H1 (cell line): ENCODE data around the gene ANKRD40. TPM values are rescaled to one million over a fixed set of nuclear protein-coding genes. Genes with fewer than 3 reads are reported as not detected.

Experiments used
- CTCF ChIA-PET: fragments of 300-600 bp; sonication (Branson Sonifier 250); formaldehyde crosslinking; loops from one replicate; lab custom pipeline; 2021; ENCODE audit not compliant: partially characterized antibody; lab: Charles Lee
- POLR2A ChIA-PET: fragments of 300-600 bp; sonication (Branson Sonifier 250); formaldehyde crosslinking; loops from one replicate; lab custom pipeline; 2021; ENCODE audit warnings: inconsistent platforms; ENCODE audit not compliant: partially characterized antibody; lab: Charles Lee
- DNase-seq, 2 experiments: peaks; one replicate each; pipeline versions ENCODE4 v3.0.0 to v3.0.0-alpha.2; 2010 to 2022; ENCODE audit warnings: low spot score in 2 of 2, low read depth in 1 of 2, mixed read lengths in 1 of 2
- FAIRE-seq: peaks from 2 replicates; lab custom pipeline; 2011; peaks lifted over from hg19 to GRCh38; lab: Jason Lieb, UNC
- H2AFZ ChIP-seq: 2 replicates; pipeline ENCODE4 v1.8.1; 2012; ENCODE audit warnings: low read length, inconsistent platforms
- H2AK5ac ChIP-seq: 2 replicates; pipeline ENCODE4 v1.6.1; 2013; ENCODE audit warnings: low read depth, low read length
- H2BK120ac ChIP-seq: replicated peaks from 2 replicates; pipeline ENCODE3; 2013; ENCODE audit warnings: low read depth, low read length, inconsistent platforms
- H2BK12ac ChIP-seq: 2 replicates; pipeline ENCODE4 v1.6.1; 2013; ENCODE audit warnings: low read depth, low read length
- H2BK15ac ChIP-seq: 2 replicates; pipeline ENCODE4 v1.6.1; 2013; ENCODE audit warnings: low read length
- H2BK20ac ChIP-seq: 2 replicates; pipeline ENCODE4 v1.6.1; 2013; ENCODE audit warnings: low read length
- H2BK5ac ChIP-seq: 2 replicates; pipeline ENCODE4 v1.6.1; 2013; ENCODE audit warnings: low read depth, low read length
- H3K14ac ChIP-seq: 2 replicates; pipeline ENCODE4 v1.6.1; 2013; ENCODE audit warnings: inconsistent platforms; ENCODE audit not compliant: insufficient read length
- H3K18ac ChIP-seq: 2 replicates; pipeline ENCODE4 v1.6.1; 2013; ENCODE audit warnings: low read length; ENCODE audit errors: extremely low read depth
- H3K23ac ChIP-seq: 2 replicates; pipeline ENCODE4 v1.6.1; 2013; ENCODE audit warnings: inconsistent platforms; ENCODE audit not compliant: insufficient read length
- H3K23me2 ChIP-seq: 2 replicates; pipeline ENCODE4 v1.6.1; 2013; ENCODE audit warnings: low read depth, low read length
- H3K27ac ChIP-seq: 2 replicates; pipeline ENCODE4 v1.6.1; 2011; ENCODE audit warnings: low read depth, low read length, inconsistent platforms
- H3K27me3 ChIP-seq, 4 experiments: replicated peaks in 1 of 4; 1 replicate in 1 of 4; 2 replicates in 3 of 4; pipeline versions ENCODE4 v1.6.1 to v1.8.1; 2011 to 2013; ENCODE audit warnings: low read length in 3 of 4, mild to moderate bottlenecking in 3 of 4, inconsistent platforms in 2 of 4, mixed read lengths in 2 of 4, moderate library complexity in 1 of 4; ENCODE audit not compliant: control insufficient read depth in 3 of 4, insufficient read depth in 3 of 4; ENCODE audit errors: extremely low read depth in 1 of 4
- H3K36me3 ChIP-seq, 4 experiments: 2 replicates each; pipeline versions ENCODE4 v1.6.1 to v1.8.1; 2011 to 2013; ENCODE audit warnings: mild to moderate bottlenecking in 4 of 4, low read length in 3 of 4, moderate library complexity in 2 of 4, control low read depth in 1 of 4, inconsistent platforms in 1 of 4; ENCODE audit not compliant: insufficient read depth in 4 of 4, control insufficient read depth in 2 of 4
- H3K4ac ChIP-seq: replicated peaks from 2 replicates; pipeline ENCODE3; 2013; ENCODE audit warnings: low read length, low read depth, mixed read lengths, inconsistent platforms; ENCODE audit not compliant: insufficient read length
- H3K4me1 ChIP-seq, 4 experiments: replicated peaks in 1 of 4; 1 replicate in 1 of 4; 2 replicates in 3 of 4; pipeline versions ENCODE4 v1.6.1 to v1.8.1; 2011 to 2013; ENCODE audit warnings: low read length in 3 of 4, inconsistent platforms in 2 of 4, mixed read lengths in 1 of 4; ENCODE audit not compliant: insufficient read depth in 4 of 4, control insufficient read depth in 3 of 4
- H3K4me2 ChIP-seq, 2 experiments: 2 replicates each; pipeline versions ENCODE4 v1.6.1 to v1.8.1; 2011 to 2013; ENCODE audit warnings: low read depth in 2 of 2, low read length in 2 of 2, control low read depth in 1 of 2, inconsistent platforms in 1 of 2, mild to moderate bottlenecking in 1 of 2; ENCODE audit not compliant: insufficient read depth in 1 of 2
- H3K4me3 ChIP-seq, 4 experiments: fragments of 200-600, 300-600 bp in 1 of 4; sonication (generic), shearing (Covaris generic), sonication (Bioruptor Twin) in 1 of 4; 2 replicates each; pipeline versions ENCODE4 v1.5.1 to v1.8.1; 2011 to 2016; ENCODE audit warnings: low read length in 4 of 4, low read depth in 3 of 4, control low read depth in 2 of 4, inconsistent platforms in 2 of 4, mild to moderate bottlenecking in 2 of 4, mixed read lengths in 1 of 4, moderate library complexity in 1 of 4; ENCODE audit not compliant: insufficient read depth in 2 of 4; ENCODE audit errors: extremely low read depth in 1 of 4
- H3K56ac ChIP-seq: replicated peaks from 2 replicates; pipeline ENCODE3; 2013; ENCODE audit warnings: low read depth, mild to moderate bottlenecking, mixed read lengths, low read length, inconsistent platforms; ENCODE audit not compliant: insufficient read length
- H3K79me1 ChIP-seq: 2 replicates; pipeline ENCODE4 v1.6.1; 2013; ENCODE audit warnings: low read depth, low read length, control low read depth
- H3K79me2 ChIP-seq, 2 experiments: 2 replicates each; pipeline versions ENCODE4 v1.6.1 to v1.8.1; 2012 to 2013; ENCODE audit warnings: low read length in 2 of 2, mild to moderate bottlenecking in 2 of 2, inconsistent platforms in 1 of 2; ENCODE audit not compliant: insufficient read depth in 2 of 2, control insufficient read depth in 1 of 2
- H3K9ac ChIP-seq, 4 experiments: replicated peaks in 1 of 4; 1 replicate in 1 of 4; 2 replicates in 3 of 4; pipeline versions ENCODE4 v1.6.1 to v1.8.1; 2011 to 2013; ENCODE audit warnings: low read depth in 3 of 4, low read length in 3 of 4, control low read depth in 2 of 4, mild to moderate bottlenecking in 2 of 4, moderate library complexity in 2 of 4, inconsistent platforms in 1 of 4; ENCODE audit errors: extremely low read depth in 1 of 4
- H3K9me3 ChIP-seq, 2 experiments: 2 replicates each; pipeline versions ENCODE4 v1.6.1 to v1.8.1; 2012 to 2013; ENCODE audit warnings: mild to moderate bottlenecking in 2 of 2, moderate library complexity in 2 of 2, control low read depth in 1 of 2, inconsistent platforms in 1 of 2, low read depth in 1 of 2, low read length in 1 of 2, mixed read lengths in 1 of 2; ENCODE audit not compliant: insufficient read depth in 2 of 2
- H4K20me1 ChIP-seq, 2 experiments: replicated peaks in 1 of 2; 2 replicates each; pipeline versions ENCODE3 to v1.8.1; 2011 to 2013; ENCODE audit warnings: inconsistent platforms in 2 of 2, low read length in 2 of 2, mild to moderate bottlenecking in 1 of 2; ENCODE audit not compliant: insufficient read depth in 2 of 2, control insufficient read depth in 1 of 2
- H4K5ac ChIP-seq: 2 replicates; pipeline ENCODE4 v1.6.1; 2013; ENCODE audit warnings: low read length, low read depth, mixed read lengths, inconsistent platforms; ENCODE audit not compliant: insufficient read length
- H4K8ac ChIP-seq: 2 replicates; pipeline ENCODE4 v1.8.0; 2013; ENCODE audit warnings: mild to moderate bottlenecking, moderate library complexity, low read length, inconsistent platforms; ENCODE audit not compliant: insufficient read depth; ENCODE audit errors: extremely low read depth
- H4K91ac ChIP-seq: replicated peaks from 2 replicates; pipeline ENCODE3; 2013; ENCODE audit warnings: low read length, mixed read lengths, inconsistent platforms; ENCODE audit not compliant: insufficient read length
- CBX8 ChIP-seq: fragments of 300-800, 300-1000 bp; sonication (generic); IDR thresholded peaks from 2 replicates; pipeline ENCODE4 v1.7.1; 2016; ENCODE audit warnings: low read depth, low read length, borderline replicate concordance
- CREB1 ChIP-seq: IDR thresholded peaks from 2 replicates; pipeline ENCODE4 v1.6.1; 2012; ENCODE audit warnings: inconsistent platforms
- EP300 ChIP-seq, 2 experiments: IDR thresholded peaks; 1 replicate in 1 of 2; 2 replicates in 1 of 2; pipeline ENCODE4 v1.6.1; 2011 to 2012; ENCODE audit warnings: low read depth in 2 of 2, low read length in 2 of 2, mild to moderate bottlenecking in 2 of 2, borderline replicate concordance in 1 of 2, inconsistent platforms in 1 of 2, moderate library complexity in 1 of 2
- JUND ChIP-seq: IDR thresholded peaks from 2 replicates; pipeline ENCODE4 v1.6.1; 2011; ENCODE audit warnings: mild to moderate bottlenecking, improper control_type of control experiment, low read length
- KDM1A ChIP-seq: fragments of 200-600, 300-600 bp; sonication (generic); IDR thresholded peaks from 2 replicates; pipeline ENCODE4 v1.7.1; 2016; ENCODE audit warnings: mild to moderate bottlenecking, low read length, borderline replicate concordance
- RAD21 ChIP-seq, 2 experiments: IDR thresholded peaks in 1 of 2; conservative IDR thresholded peaks in 1 of 2; 2 replicates each; pipeline ENCODE4 v1.6.1; 2011; ENCODE audit warnings: low read depth in 2 of 2, low read length in 2 of 2, improper control_type of control experiment in 1 of 2, inconsistent platforms in 1 of 2, mild to moderate bottlenecking in 1 of 2, moderate library complexity in 1 of 2
- RBBP5 ChIP-seq: IDR thresholded peaks from 2 replicates; pipeline ENCODE4 v1.7.1; 2012; ENCODE audit warnings: low read depth, mild to moderate bottlenecking, inconsistent platforms, low read length, moderate library complexity, borderline replicate concordance
- RXRA ChIP-seq: IDR thresholded peaks from 2 replicates; pipeline ENCODE4 v1.6.1; 2011; ENCODE audit warnings: low read depth, mild to moderate bottlenecking, low read length, moderate library complexity; ENCODE audit not compliant: insufficient read depth
- SIN3A ChIP-seq, 2 experiments: IDR thresholded peaks in 1 of 2; conservative IDR thresholded peaks in 1 of 2; 2 replicates each; pipeline ENCODE4 v1.6.1; 2011 to 2012; ENCODE audit warnings: low read length in 2 of 2, improper control_type of control experiment in 1 of 2, low read depth in 1 of 2, mild to moderate bottlenecking in 1 of 2
- SP1 ChIP-seq: IDR thresholded peaks from 2 replicates; pipeline ENCODE4 v1.6.1; 2011; ENCODE audit warnings: low read depth, low read length
- SP2 ChIP-seq: IDR thresholded peaks from 2 replicates; pipeline ENCODE4 v1.6.1; 2012; ENCODE audit warnings: mild to moderate bottlenecking, low read length, inconsistent platforms
- SUZ12 ChIP-seq: fragments of 200-600 bp; sonication (generic); IDR thresholded peaks from 2 replicates; pipeline ENCODE4 v1.6.1; 2012; ENCODE audit warnings: mild to moderate bottlenecking, inconsistent platforms, low read length, moderate library complexity, mixed read lengths
- TAF1 ChIP-seq: IDR thresholded peaks from 2 replicates; pipeline ENCODE4 v1.6.1; 2011; ENCODE audit warnings: mild to moderate bottlenecking, low read depth, low read length
- TEAD4 ChIP-seq: IDR thresholded peaks from 2 replicates; pipeline ENCODE4 v1.6.1; 2012; ENCODE audit warnings: low read depth, low read length, inconsistent platforms, mixed read lengths
- WGBS, 2 experiments: shearing (Covaris generic) in 1 of 2; methylation state at CpG; one replicate each; pipeline versions ENCODE4 v1.1.6 to v1.1.7; 2013 to 2015; ENCODE audit warnings: low lambda C conversion rate in 2 of 2, mixed read lengths in 2 of 2, inconsistent platforms in 1 of 2, low coverage in 1 of 2, missing lambda C conversion rate in 1 of 2; ENCODE audit not compliant: insufficient replicate concordance in 2 of 2, insufficient coverage in 1 of 2, insufficient read length in 1 of 2; ENCODE audit errors: extremely low coverage in 1 of 2, missing lambda C conversion rate in 1 of 2; 5-methylcytosine and 5-hydroxymethylcytosine counted together
- polyA plus RNA-seq, 7 experiments: library from polyadenylated mRNA; depleted of rRNA in 3 of 7; stranded (reverse) in 5 of 7; unstranded in 2 of 7; fragments of >200 nt in 5 of 7; fragments of 200-250 nt in 2 of 7; gene quantifications; 1 replicate in 5 of 7; 2 replicates in 1 of 7; 4 replicates in 1 of 7; pipeline versions ENCODE4 v1.2.1 to v1.2.3, GENCODE V29; 2011 to 2013; ENCODE audit warnings: missing spikeins in 2 of 7, mixed read lengths in 2 of 7
- total RNA-seq: library from RNA; stranded (reverse); fragmentation: NEBNext Ultra II Directional; extraction: Animal tissue kit (Norgen Biotek cat#: 25700); gene quantifications from 2 replicates; pipeline ENCODE4 v1.2.1, GENCODE V29; 2021

The ANKRD40 gene
- total and polyA plus RNA-seq, 2 of the 8 experiments (the other 6 are each of a cell fraction or from before 2014, with no cell fraction given), result 26.1 to 50.1 TPM

DNA sequence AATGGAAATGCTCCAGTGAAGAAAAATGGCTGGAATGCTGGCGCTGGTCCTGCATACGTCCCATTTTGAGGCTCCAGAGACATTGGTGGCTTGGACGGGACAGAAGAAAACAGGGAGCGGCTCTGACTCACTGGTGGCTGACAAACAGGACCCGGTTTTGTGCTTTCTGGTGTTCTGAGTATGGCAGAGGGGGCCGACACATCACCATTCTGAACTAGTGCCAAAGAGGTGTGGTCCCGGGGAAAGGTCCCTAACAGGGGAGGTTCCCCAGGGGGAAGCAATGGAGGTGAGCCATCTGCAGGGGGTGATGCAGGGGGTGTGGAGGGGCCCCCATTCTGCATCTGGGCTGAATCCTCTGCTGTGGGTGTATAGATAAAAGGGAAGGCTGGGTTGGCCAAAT, 8.3 kb downstream of the ANKRD40 start:
- POLR2A ChIA-PET, result interaction anchor here (1.7 kb wide), 1 partner anchor 20 kb away, joined by 6 read pairs; the partner anchor contains the start of gene LUC7L3
- H3K4me1 ChIP-seq, result no peaks in the 10 kb centered on the region
- H2BK15ac ChIP-seq, result no peak overlapping the region
- H2AFZ ChIP-seq, result no peak overlapping the region
- H3K9me3 ChIP-seq, result no peaks in the 10 kb centered on the region
- H3K9ac ChIP-seq, result no peak overlapping the region
- H2BK20ac ChIP-seq, result no peak overlapping the region
- 93% methylated on average over 7 of the region's 7 CpGs; no CpG with 5 or more reads in 1 of the 2 experiments for WGBS, 2 experiments
- H3K27ac ChIP-seq, result no peak overlapping the region
- H3K56ac ChIP-seq, result no peak overlapping the region
- H2BK12ac ChIP-seq, result no peak overlapping the region
- H4K8ac ChIP-seq, result no peak overlapping the region; the same call in 1 of the 2 replicates
- no peak overlapping the region for H4K91ac ChIP-seq
- H3K4me2 ChIP-seq, result no peak overlapping the region
- no peak overlapping the region for H2BK120ac ChIP-seq
- DNase-seq (no peak), FAIRE-seq (no peak)
- H2BK5ac ChIP-seq, result no peak overlapping the region
- H3K18ac ChIP-seq, result no peak overlapping the region
- CTCF ChIA-PET, result interaction anchor here (3.6 to 20.2 kb wide), 3 partner anchors 70 to 147 kb away, joined by 18 to 391 read pairs (median 112); partner anchors contain the start of gene SPATA20
- no peaks in the 10 kb centered on the region for H3K27me3 ChIP-seq
- H3K23ac ChIP-seq, result no peak overlapping the region
- no peak overlapping the region for H3K4me3 ChIP-seq
- H3K14ac ChIP-seq, result no peak overlapping the region
- H3K79me1 ChIP-seq, result no peaks in the 10 kb centered on the region
- H3K4ac ChIP-seq, result no peak overlapping the region
- H4K5ac ChIP-seq, result no peak overlapping the region
- H3K23me2 ChIP-seq, result no peaks in the 10 kb centered on the region
- H2AK5ac ChIP-seq, result no peak overlapping the region
- no peaks in the 10 kb centered on the region for H4K20me1 ChIP-seq
- H3K36me3 ChIP-seq, result peaks cover 24 to 55% (median 40%) of the 10 kb centered on the region in 4 experiments
- H3K79me2 ChIP-seq, result peaks cover 0 to 15% of the 10 kb centered on the region in 2 experiments; a peak in 2 of 4 replicates
- no peak for TF ChIP-seq CREB1
- TF ChIP-seq RBBP5, result no peak
- no peak for TF ChIP-seq CBX8
- TF ChIP-seq SP1, result no peak
- no peak for TF ChIP-seq RAD21 (IDR thresholded peaks at IDR 0.05 in 1 of 2, conservative IDR thresholded peaks at IDR 0.05 in 1 of 2; ENCODE audit: low read depth in 2 of 2, low read length in 2 of 2)
- no peak for TF ChIP-seq RXRA
- TF ChIP-seq EP300 (IDR thresholded peaks at IDR 0.05; ENCODE audit: borderline replicate concordance in 1 of 2, low read depth in 2 of 2, low read length in 2 of 2), result no peak
- TF ChIP-seq TAF1, result no peak
- TF ChIP-seq JUND, result no peak
- no peak for TF ChIP-seq SP2
- no peak for TF ChIP-seq SUZ12
- no peak for TF ChIP-seq SIN3A (conservative IDR thresholded peaks at IDR 0.05 in 1 of 2, IDR thresholded peaks at IDR 0.05 in 1 of 2; ENCODE audit: low read depth in 1 of 2, low read length in 2 of 2)
- no peak for TF ChIP-seq TEAD4
- TF ChIP-seq KDM1A, result no peak
